ENCODE measurements around the gene TMEM86A. TPM values are rescaled to one million over a fixed set of nuclear protein-coding genes. Genes with fewer than 3 reads are reported as not detected.

TMEM86A gene
- total and polyA plus RNA-seq, 2 experiments from 2014 or later, result 0.32 to 1.0 TPM

DNA sequence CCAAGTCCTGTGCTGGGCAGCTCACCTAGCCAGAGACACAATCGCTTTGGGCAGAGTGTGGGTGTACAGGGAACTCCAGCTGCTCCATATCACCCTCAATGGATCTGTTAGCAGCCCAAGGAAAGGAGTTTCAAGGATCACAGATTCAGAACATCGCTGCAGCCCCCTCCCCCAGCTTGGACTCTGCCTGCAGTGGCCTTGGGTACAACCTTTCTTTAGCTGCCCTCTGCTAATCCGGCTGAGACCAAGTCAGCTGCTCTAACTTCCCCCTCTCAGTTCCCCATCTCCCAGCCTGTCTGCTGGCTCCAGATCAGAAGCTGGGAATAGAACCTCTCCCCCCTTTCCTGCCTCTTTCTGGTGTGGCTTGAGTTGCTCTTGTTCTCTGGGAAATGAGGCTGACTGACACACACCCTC, 1.3 kb downstream of the TMEM86A start:
- in situ Hi-C loops (cut with MboI), result no loop called here
- no peaks in the 10 kb centered on the region for H3K4me1 ChIP-seq (ENCODE audit: insufficient read depth)
- DNase-seq, result no peak
- H3F3A ChIP-seq (ENCODE audit: insufficient read depth), result peaks cover 10% of the 10 kb centered on the region; the same call in 1 of the 2 replicates
- H3K4me2 ChIP-seq (ENCODE audit: unreplicated experiment), result no peak overlapping the region
- no peaks in the 10 kb centered on the region for H3K9me2 ChIP-seq (ENCODE audit: insufficient read depth)
- no peaks in the 10 kb centered on the region for H3K79me2 ChIP-seq (ENCODE audit: insufficient read depth)
- H3K4me3 ChIP-seq, result no peak overlapping the region
- TF ChIP-seq EZH2 (IDR thresholded peaks at IDR 0.05; ENCODE audit: insufficient read depth, poor library complexity, severe bottlenecking), result no peak
- TF ChIP-seq EZH2phosphoT487 (IDR thresholded peaks at IDR 0.05; ENCODE audit: insufficient read depth, low read depth), result no peak
- no peak overlapping the region for H2AFZ ChIP-seq
- no peak overlapping the region for H3K9ac ChIP-seq
- H3K9me3 ChIP-seq (ENCODE audit: low read depth), result no peaks in the 10 kb centered on the region
- no peaks in the 10 kb centered on the region; the same call in 1 of the 2 replicates for H3K27me3 ChIP-seq (replicated peaks; ENCODE audit: insufficient read depth)
- no peaks in the 10 kb centered on the region for H3K36me3 ChIP-seq (ENCODE audit: low read depth)
- no peaks in the 10 kb centered on the region for H4K20me1 ChIP-seq (ENCODE audit: insufficient read depth)
- WGBS, 2 experiments (ENCODE audit: low coverage in 1 of 2, low lambda C conversion rate in 2 of 2, missing lambda C conversion rate in 2 of 2), result 71 to 77% methylated on average over 3 of the region's 3 CpGs
- H3K27ac ChIP-seq, result no peak overlapping the region

DNA sequence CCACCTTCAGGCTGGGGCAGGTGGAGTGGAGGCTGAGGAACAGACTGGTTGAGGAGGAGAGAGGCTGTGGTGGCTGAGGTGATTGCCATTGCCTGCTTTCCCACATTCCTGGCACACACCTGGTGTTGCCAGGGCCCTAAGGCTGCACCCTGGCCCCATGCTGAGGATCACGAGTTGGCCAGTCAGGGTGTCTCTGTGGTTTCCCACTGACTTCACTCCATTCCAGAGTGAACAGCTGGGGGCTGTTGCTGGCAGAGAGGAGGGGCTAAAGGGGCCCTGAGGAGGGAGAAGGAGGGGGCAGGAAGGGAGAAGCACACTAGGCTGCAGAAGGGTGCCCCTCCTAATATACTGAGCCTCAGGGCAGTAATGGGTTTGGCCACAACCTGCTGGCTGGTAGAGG, 1.8 kb downstream of the TMEM86A start:
- H3K4me2 ChIP-seq (ENCODE audit: unreplicated experiment), result no peak overlapping the region
- no peak overlapping the region for H3K9ac ChIP-seq
- WGBS, 2 experiments (ENCODE audit: low coverage in 1 of 2, low lambda C conversion rate in 2 of 2, missing lambda C conversion rate in 2 of 2), result 50 to 67% methylated on average over 1 of the region's 1 CpG
- H3K4me3 ChIP-seq, result no peak overlapping the region
- no peaks in the 10 kb centered on the region for H3K9me2 ChIP-seq (ENCODE audit: insufficient read depth)
- no peaks in the 10 kb centered on the region for H3K4me1 ChIP-seq (ENCODE audit: insufficient read depth)
- no peaks in the 10 kb centered on the region for H3K36me3 ChIP-seq (ENCODE audit: low read depth)
- in situ Hi-C loops (cut with MboI), result no loop called here
- no peaks in the 10 kb centered on the region for H3K79me2 ChIP-seq (ENCODE audit: insufficient read depth)
- DNase-seq, result no peak
- H3K9me3 ChIP-seq (ENCODE audit: low read depth), result no peaks in the 10 kb centered on the region
- H3K27ac ChIP-seq, result no peak overlapping the region
- no peak overlapping the region for H2AFZ ChIP-seq
- TF ChIP-seq EZH2 (IDR thresholded peaks at IDR 0.05; ENCODE audit: insufficient read depth, poor library complexity, severe bottlenecking) (no peak), EZH2phosphoT487 (IDR thresholded peaks at IDR 0.05; ENCODE audit: insufficient read depth, low read depth) (no peak)
- no peaks in the 10 kb centered on the region; the same call in 1 of the 2 replicates for H3K27me3 ChIP-seq (replicated peaks; ENCODE audit: insufficient read depth)
- H3F3A ChIP-seq (ENCODE audit: insufficient read depth), result peaks cover 10% of the 10 kb centered on the region; the same call in 1 of the 2 replicates
- no peaks in the 10 kb centered on the region for H4K20me1 ChIP-seq (ENCODE audit: insufficient read depth)

DNA sequence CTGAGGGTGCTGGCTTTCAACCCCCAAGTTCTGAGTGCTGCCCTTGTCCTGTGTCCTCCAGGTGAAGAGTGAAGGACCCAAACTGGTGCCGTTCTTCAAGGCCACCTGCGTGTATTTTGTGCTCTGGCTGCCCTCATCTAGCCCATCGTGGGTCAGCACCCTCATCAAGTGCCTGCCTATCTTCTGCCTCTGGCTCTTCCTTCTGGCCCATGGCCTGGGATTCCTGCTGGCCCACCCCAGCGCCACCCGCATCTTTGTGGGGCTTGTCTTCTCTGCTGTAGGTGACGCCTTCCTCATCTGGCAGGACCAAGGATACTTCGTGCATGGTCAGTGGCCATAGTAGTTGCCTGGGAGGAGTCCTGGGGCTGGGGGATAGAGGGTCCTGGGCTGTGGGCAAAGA, 2.3 kb downstream of the TMEM86A start:
- TF ChIP-seq EZH2 (IDR thresholded peaks at IDR 0.05; ENCODE audit: insufficient read depth, poor library complexity, severe bottlenecking) (no peak), EZH2phosphoT487 (IDR thresholded peaks at IDR 0.05; ENCODE audit: insufficient read depth, low read depth) (no peak)

DNA sequence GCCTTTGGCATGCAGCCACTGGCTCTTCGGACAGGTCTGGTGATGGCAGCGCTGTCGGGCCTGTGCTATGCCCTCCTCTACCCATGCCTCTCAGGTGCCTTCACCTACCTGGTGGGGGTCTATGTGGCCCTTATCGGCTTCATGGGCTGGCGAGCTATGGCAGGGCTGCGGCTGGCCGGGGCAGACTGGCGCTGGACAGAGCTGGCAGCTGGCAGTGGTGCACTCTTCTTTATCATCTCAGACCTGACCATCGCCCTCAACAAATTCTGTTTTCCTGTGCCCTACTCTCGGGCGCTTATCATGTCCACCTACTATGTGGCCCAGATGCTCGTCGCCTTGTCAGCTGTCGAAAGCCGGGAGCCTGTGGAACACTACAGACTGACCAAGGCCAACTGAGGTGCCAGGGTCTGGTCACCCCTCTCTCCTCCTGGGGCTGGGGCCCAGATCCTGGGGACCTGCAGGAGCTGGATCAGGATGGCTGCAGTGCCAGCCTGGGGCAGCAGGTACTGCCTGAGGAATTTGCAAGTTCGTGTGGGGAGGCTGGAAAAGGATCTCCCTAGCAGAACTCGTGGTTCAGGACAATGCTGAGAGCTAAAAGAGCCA, 3.1 kb downstream of the TMEM86A start:
- in situ Hi-C loops (cut with MboI), result no loop called here
- no peaks in the 10 kb centered on the region for H3K9me3 ChIP-seq (ENCODE audit: low read depth)
- H4K20me1 ChIP-seq (ENCODE audit: insufficient read depth), result no peaks in the 10 kb centered on the region
- no peaks in the 10 kb centered on the region for H3K36me3 ChIP-seq (ENCODE audit: low read depth)
- no peak overlapping the region for H3K4me2 ChIP-seq (ENCODE audit: unreplicated experiment)
- 84 to 87% methylated on average over 14 to 17 of the region's 17 CpGs for WGBS, 2 experiments (ENCODE audit: low coverage in 1 of 2, low lambda C conversion rate in 2 of 2, missing lambda C conversion rate in 2 of 2)
- no peaks in the 10 kb centered on the region for H3K9me2 ChIP-seq (ENCODE audit: insufficient read depth)
- no peak for DNase-seq
- no peak overlapping the region for H3K27ac ChIP-seq
- H2AFZ ChIP-seq, result no peak overlapping the region
- H3K4me3 ChIP-seq, result no peak overlapping the region
- TF ChIP-seq EZH2phosphoT487 (IDR thresholded peaks at IDR 0.05; ENCODE audit: insufficient read depth, low read depth), result no peak
- TF ChIP-seq EZH2 (IDR thresholded peaks at IDR 0.05; ENCODE audit: insufficient read depth, poor library complexity, severe bottlenecking), result no peak
- H3K4me1 ChIP-seq (ENCODE audit: insufficient read depth), result no peaks in the 10 kb centered on the region
- no peak overlapping the region for H3K9ac ChIP-seq
- peaks cover 5% of the 10 kb centered on the region for H3K27me3 ChIP-seq (replicated peaks; ENCODE audit: insufficient read depth)
- peaks cover 10% of the 10 kb centered on the region; the same call in 1 of the 2 replicates for H3F3A ChIP-seq (ENCODE audit: insufficient read depth)
- no peaks in the 10 kb centered on the region for H3K79me2 ChIP-seq (ENCODE audit: insufficient read depth)

More for the DNA sequence above, 2.3 kb downstream of the TMEM86A start:
- no peaks in the 10 kb centered on the region for H3K36me3 ChIP-seq (ENCODE audit: low read depth)
- in situ Hi-C loops (cut with MboI), result no loop called here
- no peak overlapping the region for H3K27ac ChIP-seq
- no peak overlapping the region for H2AFZ ChIP-seq
- no peaks in the 10 kb centered on the region for H3K9me2 ChIP-seq (ENCODE audit: insufficient read depth)
- no peak for DNase-seq
- H3K9ac ChIP-seq, result no peak overlapping the region
- no peaks in the 10 kb centered on the region for H4K20me1 ChIP-seq (ENCODE audit: insufficient read depth)
- 85% methylated on average over 7 of the region's 7 CpGs for WGBS, 2 experiments (ENCODE audit: low coverage in 1 of 2, low lambda C conversion rate in 2 of 2, missing lambda C conversion rate in 2 of 2)
- H3K4me1 ChIP-seq (ENCODE audit: insufficient read depth), result no peaks in the 10 kb centered on the region
- no peaks in the 10 kb centered on the region; the same call in 1 of the 2 replicates for H3K27me3 ChIP-seq (replicated peaks; ENCODE audit: insufficient read depth)
- no peak overlapping the region for H3K4me2 ChIP-seq (ENCODE audit: unreplicated experiment)
- H3K4me3 ChIP-seq, result no peak overlapping the region
- no peaks in the 10 kb centered on the region for H3K9me3 ChIP-seq (ENCODE audit: low read depth)
- no peaks in the 10 kb centered on the region for H3K79me2 ChIP-seq (ENCODE audit: insufficient read depth)
- peaks cover 10% of the 10 kb centered on the region; the same call in 1 of the 2 replicates for H3F3A ChIP-seq (ENCODE audit: insufficient read depth)
